HepG2 (cell line): ENCODE measurements around the gene HPCAL1. TPM values are rescaled to one million over a fixed set of nuclear protein-coding genes. Genes with fewer than 3 reads are reported as not detected.

Experiments
- ATF7-NPFF ChIP-seq: sonication (generic); formaldehyde crosslinking; IDR thresholded peaks from 2 replicates; pipeline ENCODE4 v1.8.1; 2023; ENCODE audit warnings: mild to moderate bottlenecking, low read depth, missing genetic modification reagents, moderate library complexity
- DPF2 ChIP-seq: sonication (generic); formaldehyde crosslinking; IDR thresholded peaks from 2 replicates; pipeline ENCODE4 v1.4.0; 2020; ENCODE audit warnings: mild to moderate bottlenecking, low read depth, missing genetic modification reagents, borderline replicate concordance
- FOXK2 ChIP-seq: fragments of 450-650 bp; IDR thresholded peaks from 2 replicates; pipeline ENCODE4 v1.6.1; 2016
- GABPB1 ChIP-seq: IDR thresholded peaks from 2 replicates; pipeline ENCODE4 v1.6.1; 2016; ENCODE audit warnings: mild to moderate bottlenecking, missing genetic modification reagents, moderate library complexity, missing compliant biosample characterization
- HMGA1 ChIP-seq: sonication (generic); formaldehyde crosslinking; conservative IDR thresholded peaks from 2 replicates; pipeline ENCODE4 v1.4.0; 2020; ENCODE audit warnings: missing genetic modification reagents
- HNRNPUL1 ChIP-seq: fragments of 200-400 bp; formaldehyde crosslinking; IDR thresholded peaks from 2 replicates; pipeline ENCODE4 v1.6.1; 2017; ENCODE audit warnings: low read depth, mild to moderate bottlenecking, low read length, moderate library complexity
- HOXD1 ChIP-seq: sonication (generic); formaldehyde crosslinking; IDR thresholded peaks from 2 replicates; pipeline ENCODE4 v1.5.0; 2020; ENCODE audit warnings: missing genetic modification reagents
- POGZ ChIP-seq: sonication (generic); formaldehyde crosslinking; IDR thresholded peaks from 2 replicates; pipeline ENCODE4 v1.4.0; 2020; ENCODE audit warnings: mild to moderate bottlenecking, missing genetic modification reagents
- RBM22 ChIP-seq: fragments of 200-400 bp; formaldehyde crosslinking; optimal IDR thresholded peaks from 2 replicates; pipeline ENCODE3; 2017; ENCODE audit warnings: mild to moderate bottlenecking, low read length, moderate library complexity
- RBM39 ChIP-seq: fragments of 200-400 bp; formaldehyde crosslinking; IDR thresholded peaks from one replicate; pipeline ENCODE4 v1.6.1; 2018; ENCODE audit warnings: antibody characterized with exemption, mild to moderate bottlenecking, low read depth, low read length; ENCODE audit not compliant: poor library complexity, severe bottlenecking
- REL ChIP-seq: sonication (generic); formaldehyde crosslinking; conservative IDR thresholded peaks from 2 replicates; pipeline ENCODE4 v1.8.0; 2022; ENCODE audit warnings: mild to moderate bottlenecking, missing genetic modification reagents, moderate library complexity
- SP4 ChIP-seq: sonication (generic); formaldehyde crosslinking; IDR thresholded peaks from 2 replicates; pipeline ENCODE4 v1.8.1; 2023; ENCODE audit warnings: mild to moderate bottlenecking, missing genetic modification reagents
- XBP1 ChIP-seq: sonication (generic); formaldehyde crosslinking; IDR thresholded peaks from 2 replicates; pipeline ENCODE4 v1.5.0; 2020; ENCODE audit warnings: missing genetic modification reagents
- ZFAT ChIP-seq: sonication (generic); formaldehyde crosslinking; conservative IDR thresholded peaks from 2 replicates; pipeline ENCODE4 v1.8.1; 2023; ENCODE audit warnings: missing genetic modification reagents, inconsistent platforms
- ZFP37 ChIP-seq: sonication (generic); formaldehyde crosslinking; IDR thresholded peaks from 2 replicates; pipeline ENCODE4 v1.4.0; 2020; ENCODE audit warnings: missing genetic modification reagents, borderline replicate concordance
- ZFYVE20 ChIP-seq: sonication (generic); formaldehyde crosslinking; IDR thresholded peaks from 2 replicates; pipeline ENCODE4 v1.8.0; 2023; ENCODE audit warnings: low read depth, mild to moderate bottlenecking, moderate library complexity, missing genetic modification reagents, borderline replicate concordance
- ZNF10 ChIP-seq: sonication (generic); formaldehyde crosslinking; IDR thresholded peaks from 2 replicates; pipeline ENCODE4 v1.4.0; 2020; ENCODE audit warnings: mild to moderate bottlenecking, low read depth, missing genetic modification reagents, borderline replicate concordance
- ZNF274 ChIP-seq: sonication (generic); formaldehyde crosslinking; IDR thresholded peaks from 2 replicates; pipeline ENCODE4 v1.5.1; 2020; ENCODE audit warnings: mild to moderate bottlenecking, missing genetic modification reagents
- ZNF558 ChIP-seq: sonication (generic); formaldehyde crosslinking; IDR thresholded peaks from 2 replicates; pipeline ENCODE4 v1.9.0; 2022; ENCODE audit warnings: mild to moderate bottlenecking, missing genetic modification reagents, borderline replicate concordance
- ZNF614 ChIP-seq: IDR thresholded peaks from 2 replicates; pipeline ENCODE4 v1.6.1; 2018; ENCODE audit warnings: missing biosample characterization, missing genetic modification reagents, inconsistent platforms, borderline replicate concordance
- ZNF672 ChIP-seq: sonication (generic); formaldehyde crosslinking; IDR thresholded peaks from 2 replicates; pipeline ENCODE4 v1.8.1; 2022; ENCODE audit warnings: missing genetic modification reagents
- ZNF709 ChIP-seq: sonication (generic); formaldehyde crosslinking; IDR thresholded peaks from 2 replicates; pipeline ENCODE4 v1.5.0; 2020; ENCODE audit warnings: mild to moderate bottlenecking, missing genetic modification reagents
- ZNF720 ChIP-seq: sonication (generic); formaldehyde crosslinking; IDR thresholded peaks from 2 replicates; pipeline ENCODE4 v1.4.0; 2020; ENCODE audit warnings: missing genetic modification reagents
- ZNF746 ChIP-seq: sonication (generic); formaldehyde crosslinking; IDR thresholded peaks from 2 replicates; pipeline ENCODE4 v1.8.0; 2022; ENCODE audit warnings: mild to moderate bottlenecking, missing genetic modification reagents
- ZNF816 ChIP-seq: sonication (generic); formaldehyde crosslinking; IDR thresholded peaks from 2 replicates; pipeline ENCODE4 v1.8.0; 2022; ENCODE audit warnings: missing genetic modification reagents, mild to moderate bottlenecking, borderline replicate concordance
- polyA plus RNA-seq, 8 experiments: library from polyadenylated mRNA; depleted of rRNA in 3 of 8; stranded (reverse) in 7 of 8; unstranded in 1 of 8; fragments of >200 nt; fragmentation: Illumina TruSeq in 4 of 8; extraction: Trizol in 4 of 8; gene quantifications; 2 replicates each; pipeline versions ENCODE4 v1.2.1 to v1.2.3, GENCODE V29; 2011 to 2016; ENCODE audit warnings: low read depth in 4 of 8, missing spikeins in 1 of 8, mixed read lengths in 1 of 8; ENCODE audit not compliant: insufficient read depth in 1 of 8
- total RNA-seq, 5 experiments: library from RNA; depleted of rRNA; stranded (reverse); fragments of >200 nt; fragmentation: Illumina TruSeq; extraction: Trizol; gene quantifications; 2 replicates each; pipeline ENCODE4 v1.2.3, GENCODE V29; 2016; ENCODE audit warnings: low read depth in 1 of 5
- TF ChIP-seq, protein P1 (sequence below): sonication (generic); formaldehyde crosslinking; conservative IDR thresholded peaks from 2 replicates; pipeline ENCODE4 v1.8.1; 2023; ENCODE audit warnings: missing genetic modification reagents
- TF ChIP-seq, protein P2 (sequence below): sonication (generic); formaldehyde crosslinking; IDR thresholded peaks from 2 replicates; pipeline ENCODE4 v1.8.0; 2022; ENCODE audit warnings: mild to moderate bottlenecking, missing genetic modification reagents
- TF ChIP-seq, protein P3 (sequence below): sonication (generic); formaldehyde crosslinking; IDR thresholded peaks from 2 replicates; pipeline ENCODE4 v1.4.0; 2020; ENCODE audit warnings: missing genetic modification reagents, mild to moderate bottlenecking, borderline replicate concordance

Gene HPCAL1
- total and polyA plus RNA-seq, 2 of the 13 experiments (the other 11 are each of a cell fraction or from before 2014, with no cell fraction given) = 29.5 to 29.9 TPM

DNA sequence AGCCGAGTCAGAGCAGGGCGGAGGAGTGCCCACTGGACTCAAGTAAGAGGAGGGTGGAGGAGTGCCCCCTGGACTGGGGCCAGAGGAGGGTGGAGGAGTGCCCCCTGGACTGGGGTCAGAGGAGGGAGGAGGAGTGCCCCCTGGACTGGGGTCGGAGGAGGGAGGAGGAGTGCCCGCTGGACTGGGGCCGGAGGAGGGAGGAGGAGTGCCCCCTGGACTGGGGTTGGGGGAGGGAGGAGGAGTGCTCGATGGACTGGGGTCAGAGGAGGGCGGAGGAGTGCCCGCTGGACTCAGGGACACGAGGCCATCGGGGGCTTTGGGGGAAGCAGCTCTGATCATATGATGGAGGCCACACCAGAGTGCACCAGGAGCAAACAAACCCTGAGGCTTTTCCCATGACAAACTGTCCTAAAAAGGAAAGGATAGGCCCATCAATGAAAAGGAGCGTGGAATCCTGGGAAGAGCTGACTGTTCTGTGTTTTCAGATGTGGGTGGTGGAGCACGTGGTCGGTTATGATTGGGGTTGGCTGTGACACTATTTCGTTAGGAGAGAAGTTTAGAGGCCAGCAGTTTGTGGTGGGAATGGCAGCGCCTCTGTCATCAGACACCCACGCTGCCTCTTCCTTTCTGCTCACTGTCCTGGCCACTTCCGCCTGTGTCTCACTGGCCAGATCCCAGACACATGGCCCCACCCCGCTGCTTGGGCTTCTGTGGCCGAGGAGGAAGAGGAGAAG is 24.5 kb upstream of the HPCAL1 start (continued):
- TF ChIP-seq, protein P1, sequence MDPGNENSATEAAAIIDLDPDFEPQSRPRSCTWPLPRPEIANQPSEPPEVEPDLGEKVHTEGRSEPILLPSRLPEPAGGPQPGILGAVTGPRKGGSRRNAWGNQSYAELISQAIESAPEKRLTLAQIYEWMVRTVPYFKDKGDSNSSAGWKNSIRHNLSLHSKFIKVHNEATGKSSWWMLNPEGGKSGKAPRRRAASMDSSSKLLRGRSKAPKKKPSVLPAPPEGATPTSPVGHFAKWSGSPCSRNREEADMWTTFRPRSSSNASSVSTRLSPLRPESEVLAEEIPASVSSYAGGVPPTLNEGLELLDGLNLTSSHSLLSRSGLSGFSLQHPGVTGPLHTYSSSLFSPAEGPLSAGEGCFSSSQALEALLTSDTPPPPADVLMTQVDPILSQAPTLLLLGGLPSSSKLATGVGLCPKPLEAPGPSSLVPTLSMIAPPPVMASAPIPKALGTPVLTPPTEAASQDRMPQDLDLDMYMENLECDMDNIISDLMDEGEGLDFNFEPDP (CRISPR knock-in tag) = no peak
- TF ChIP-seq XBP1 (CRISPR knock-in tag) (no peak), GABPB1 (CRISPR knock-in tag) (peak; percentile 77), DPF2 (peak; percentile 71), ZNF720 (CRISPR knock-in tag) (no peak), SP4 (CRISPR knock-in tag) (peak; percentile 53; the same call in 1 of the 2 replicates), ZFP37 (CRISPR knock-in tag) (no peak; the same call in 1 of the 2 replicates), RBM22 (no peak), ZNF816 (CRISPR knock-in tag) (peak; percentile 89), HOXD1 (CRISPR knock-in tag) (no peak; the same call in 1 of the 2 replicates), REL (CRISPR knock-in tag) (no peak), ZNF672 (CRISPR knock-in tag) (no peak), HNRNPUL1 (no peak), ZFAT (CRISPR knock-in tag) (no peak), ZFYVE20 (CRISPR knock-in tag) (no peak), POGZ (CRISPR knock-in tag) (no peak), ZNF709 (CRISPR knock-in tag) (no peak; the same call in 1 of the 2 replicates), ZNF10 (CRISPR knock-in tag) (no peak), FOXK2 (peak; percentile 48; the same call in 1 of the 2 replicates), ZNF558 (no peak; the same call in 1 of the 2 replicates), HMGA1 (CRISPR knock-in tag) (no peak), ZNF614 (0 out of 2 replicates have a peak, but pooled peaks have one; percentile 52), RBM39 (peak; percentile 64), ATF7-NPFF (no peak), ZNF274 (no peak), ZNF746 (CRISPR knock-in tag) (peak; percentile 98)
- TF ChIP-seq, protein P2, sequence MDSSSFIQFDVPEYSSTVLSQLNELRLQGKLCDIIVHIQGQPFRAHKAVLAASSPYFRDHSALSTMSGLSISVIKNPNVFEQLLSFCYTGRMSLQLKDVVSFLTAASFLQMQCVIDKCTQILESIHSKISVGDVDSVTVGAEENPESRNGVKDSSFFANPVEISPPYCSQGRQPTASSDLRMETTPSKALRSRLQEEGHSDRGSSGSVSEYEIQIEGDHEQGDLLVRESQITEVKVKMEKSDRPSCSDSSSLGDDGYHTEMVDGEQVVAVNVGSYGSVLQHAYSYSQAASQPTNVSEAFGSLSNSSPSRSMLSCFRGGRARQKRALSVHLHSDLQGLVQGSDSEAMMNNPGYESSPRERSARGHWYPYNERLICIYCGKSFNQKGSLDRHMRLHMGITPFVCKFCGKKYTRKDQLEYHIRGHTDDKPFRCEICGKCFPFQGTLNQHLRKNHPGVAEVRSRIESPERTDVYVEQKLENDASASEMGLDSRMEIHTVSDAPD (CRISPR knock-in tag) = peak; percentile 85
- TF ChIP-seq, protein P3, sequence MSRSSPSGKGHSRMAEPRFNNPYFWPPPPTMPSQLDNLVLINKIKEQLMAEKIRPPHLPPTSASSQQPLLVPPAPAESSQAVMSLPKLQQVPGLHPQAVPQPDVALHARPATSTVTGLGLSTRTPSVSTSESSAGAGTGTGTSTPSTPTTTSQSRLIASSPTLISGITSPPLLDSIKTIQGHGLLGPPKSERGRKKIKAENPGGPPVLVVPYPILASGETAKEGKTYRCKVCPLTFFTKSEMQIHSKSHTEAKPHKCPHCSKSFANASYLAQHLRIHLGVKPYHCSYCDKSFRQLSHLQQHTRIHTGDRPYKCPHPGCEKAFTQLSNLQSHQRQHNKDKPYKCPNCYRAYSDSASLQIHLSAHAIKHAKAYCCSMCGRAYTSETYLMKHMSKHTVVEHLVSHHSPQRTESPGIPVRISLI = no peak
